Stimulated activated CD4-positive, alpha-beta T cell treated with anti-CD3 and anti-CD28 coated beads, TNF-alpha, amount 100 ng/mL, for 24 hours (primary cell): ENCODE measurements around the gene RNF126.
"Not testable (repeated sequence)": the region's sequence is repeated elsewhere in the genome, so short reads cannot be mapped to it uniquely, and the experiment has no call there.

ENCODE experiments used
- DNase-seq, 3 experiments: peaks; one replicate each; pipeline ENCODE4 v3.0.0-alpha.2; 2020; ENCODE audit warnings: low read depth in 3 of 3

RNF126 gene

DNA sequence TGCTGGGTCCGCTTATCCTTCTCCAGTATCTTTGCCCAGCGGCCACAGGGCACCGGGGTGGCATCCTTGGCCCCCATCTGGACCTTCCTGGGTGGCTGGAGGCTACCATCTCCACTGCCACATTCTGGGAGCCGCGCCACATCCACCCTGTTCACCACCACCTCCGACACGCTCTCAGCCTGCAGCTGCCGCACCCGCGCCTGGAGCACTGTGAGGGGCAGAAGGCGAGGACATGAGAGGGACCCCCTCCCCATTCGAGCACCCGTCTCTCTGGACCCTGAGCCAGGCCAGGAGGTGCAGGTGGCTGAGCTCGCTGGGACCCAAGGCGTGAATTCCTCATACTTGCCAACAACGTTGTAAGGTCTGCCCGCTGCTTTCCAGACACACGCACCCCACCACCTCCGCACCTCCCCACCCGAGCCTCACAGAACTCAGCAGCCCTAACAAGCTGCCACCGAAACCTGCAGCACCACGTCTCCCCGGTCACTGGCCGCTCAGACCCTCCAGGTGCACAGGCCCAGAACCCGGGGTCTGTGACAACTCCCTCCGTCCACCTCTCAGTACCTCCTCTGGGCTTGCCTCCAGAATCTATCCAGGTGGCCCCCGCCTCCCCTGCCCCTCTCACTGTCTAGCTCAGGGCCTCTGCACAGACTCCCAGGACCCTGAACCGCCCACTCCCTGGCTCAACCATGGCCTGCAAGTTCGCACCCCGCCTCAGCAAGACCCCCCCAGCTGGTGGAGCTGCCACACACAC lies 32.9 kb downstream of the RNF126 start:
- DNase-seq, result no peak

DNA sequence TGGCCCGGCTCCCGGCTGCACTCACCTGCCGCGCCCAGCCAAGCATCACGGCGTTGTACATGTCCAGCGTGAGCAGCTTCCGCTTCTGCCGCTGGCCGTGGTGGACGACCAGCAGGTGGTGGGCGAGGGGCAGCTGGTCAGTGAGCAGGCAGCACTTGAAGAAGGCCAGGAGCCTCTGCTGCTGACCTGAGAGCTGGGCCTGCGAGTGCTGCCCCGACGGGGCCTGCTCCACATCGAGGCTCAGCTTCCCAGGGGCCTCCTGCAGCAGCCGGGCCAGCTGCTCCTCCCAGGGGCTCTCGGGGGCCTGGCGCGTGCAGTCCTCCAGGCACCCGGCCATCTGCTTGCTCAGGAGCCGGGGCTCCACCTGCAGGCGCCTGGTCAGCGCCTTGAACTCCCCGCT lies 33.5 kb downstream of the RNF126 start:
- not testable (repeated sequence) for DNase-seq

DNA sequence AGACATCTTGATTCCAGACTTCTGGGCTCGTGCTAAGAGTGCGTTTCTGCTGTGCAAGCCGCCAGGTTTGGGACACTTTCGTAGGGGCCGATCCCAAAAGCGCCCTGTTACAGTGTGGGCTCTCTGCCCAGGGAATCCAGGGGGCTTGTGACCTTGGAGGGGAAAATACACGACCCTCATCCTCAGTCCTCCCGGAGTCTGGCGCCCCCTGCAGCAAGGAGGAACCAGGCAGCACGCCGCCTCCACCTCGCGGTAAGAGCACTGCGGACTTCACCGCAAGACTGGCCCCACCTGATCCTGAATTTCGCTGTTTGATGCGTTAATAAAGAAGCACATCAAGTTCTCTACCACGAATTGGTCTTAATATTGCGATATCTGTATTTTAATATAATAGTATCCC lies 34.8 kb downstream of the RNF126 start:
- no peak for DNase-seq

DNA sequence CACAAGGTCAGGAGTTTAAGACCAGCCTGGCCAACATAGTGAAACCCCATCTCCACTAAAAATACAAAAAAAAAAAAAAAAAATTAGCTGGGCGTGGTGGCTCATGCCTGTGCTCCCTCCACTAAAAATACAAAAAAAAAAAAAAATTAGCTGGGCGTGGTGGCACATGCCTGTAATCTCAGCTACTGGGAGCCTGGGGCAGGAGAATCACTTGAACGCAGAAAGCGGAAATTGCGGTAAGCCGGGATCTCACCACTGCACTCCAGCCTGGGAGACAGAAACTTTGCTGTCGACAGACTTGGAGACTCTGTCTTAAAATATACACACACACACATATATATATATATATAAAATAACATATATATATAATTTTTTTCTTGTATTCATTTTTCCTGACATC lies 36.4 kb downstream of the RNF126 start:
- not testable (repeated sequence) for DNase-seq

DNA sequence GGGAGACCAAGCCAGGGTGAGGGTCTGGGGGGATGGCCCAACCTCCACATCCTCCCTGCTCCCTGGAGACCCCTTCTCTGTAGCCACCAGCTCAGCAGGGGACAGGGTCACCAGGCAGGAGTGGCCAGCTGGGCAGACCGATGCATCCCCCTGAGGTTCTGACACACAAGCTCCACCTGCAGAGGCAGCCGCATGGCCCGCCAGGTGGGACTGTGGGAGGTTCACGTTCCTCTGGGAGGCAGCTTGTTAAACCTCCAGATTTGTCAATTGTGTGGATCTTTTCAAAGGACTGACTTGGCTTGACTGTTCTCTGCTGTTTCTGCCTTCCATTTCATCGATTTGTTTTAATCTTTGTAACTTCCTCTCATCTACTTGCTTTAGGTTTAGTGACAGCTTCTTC lies 37.8 kb downstream of the RNF126 start:
- no peak for DNase-seq

DNA sequence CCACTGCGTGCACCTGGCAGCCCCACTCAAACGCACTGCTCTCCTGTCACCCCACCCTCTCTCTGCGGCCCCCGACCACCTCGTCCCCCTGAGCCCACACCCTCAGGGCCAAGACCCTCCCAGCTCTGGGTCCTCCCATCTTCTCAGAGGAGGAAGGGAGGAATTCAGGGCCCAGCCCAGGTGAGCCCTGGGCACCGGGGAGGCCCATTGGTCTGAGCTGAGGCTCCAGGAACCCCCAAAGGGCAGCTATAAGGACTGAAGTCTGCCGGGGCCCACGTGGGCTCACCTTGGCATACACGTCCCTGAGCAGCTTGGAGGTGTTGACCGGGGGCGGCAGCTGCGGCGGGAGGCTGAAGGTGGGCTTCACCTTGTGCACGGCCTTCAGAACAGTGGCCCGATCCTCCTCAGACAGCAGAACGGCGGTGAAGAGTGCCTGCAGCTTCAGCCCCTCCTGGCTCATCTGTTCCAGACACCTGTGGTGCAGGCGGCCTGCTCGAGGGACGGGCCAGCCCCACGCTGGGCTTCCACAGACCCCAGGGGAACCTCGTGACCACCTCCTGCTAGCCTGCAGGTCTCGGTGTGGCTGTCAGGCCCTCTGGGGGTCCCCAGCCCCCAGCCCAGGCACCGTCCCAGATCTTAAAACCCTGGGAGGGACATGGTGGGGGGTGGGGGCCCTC lies 38.4 kb downstream of the RNF126 start:
- DNase-seq, result no peak

DNA sequence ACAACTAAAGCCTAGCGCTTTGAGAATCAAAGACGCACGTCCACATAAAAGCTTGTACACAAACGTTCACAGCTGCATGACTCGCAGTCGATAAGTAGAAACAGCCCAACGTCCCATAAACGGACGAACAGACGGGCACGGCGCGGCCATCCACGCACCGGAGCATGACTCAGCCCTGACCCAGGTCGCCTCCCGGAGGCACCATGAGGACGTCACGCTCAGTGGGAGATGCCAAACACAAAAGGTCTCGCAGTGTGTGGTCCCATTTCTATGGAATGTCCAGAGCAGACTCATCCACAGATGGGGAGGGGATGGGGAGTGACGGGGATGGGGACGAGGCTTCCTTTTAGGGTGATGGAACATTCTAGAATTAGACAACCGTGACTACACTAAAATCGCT lies 39.0 kb downstream of the RNF126 start:
- DNase-seq, result no peak

DNA sequence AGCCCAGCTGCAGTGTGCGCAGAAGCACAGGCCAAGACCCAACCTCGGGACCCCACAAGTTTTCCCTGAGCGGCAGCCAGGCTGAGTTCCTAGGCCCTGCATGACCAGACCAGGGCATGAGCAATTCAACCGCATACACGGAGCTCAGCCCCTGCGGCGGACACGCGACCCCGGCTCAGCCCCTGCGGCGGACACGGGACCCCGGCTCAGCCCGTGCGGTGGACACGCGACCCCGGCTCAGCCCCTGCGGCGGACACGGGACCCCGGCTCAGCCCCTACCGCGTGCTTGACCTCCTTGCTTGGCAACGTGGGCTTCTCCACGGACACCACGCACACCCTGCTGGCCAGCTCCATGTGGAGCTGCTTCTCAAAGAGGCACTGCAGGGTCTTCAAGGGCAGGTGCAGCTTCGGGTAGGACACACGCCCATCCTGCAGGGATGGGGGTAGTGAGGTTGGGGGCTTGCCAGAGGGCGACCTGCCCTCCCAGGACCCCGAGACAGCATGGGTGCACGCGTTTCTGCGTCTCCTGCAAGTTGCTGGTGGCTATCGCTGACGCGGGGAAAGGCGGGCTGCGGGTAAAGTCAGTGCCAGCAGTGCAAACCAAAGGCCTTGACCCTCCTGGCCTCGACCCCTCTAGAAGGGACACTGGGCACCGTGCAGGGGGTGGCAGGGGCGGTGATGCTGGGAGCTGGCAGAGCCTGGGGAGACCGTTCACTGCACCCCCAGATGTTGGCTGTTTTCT lies 39.7 kb downstream of the RNF126 start:
- DNase-seq, result no peak

DNA sequence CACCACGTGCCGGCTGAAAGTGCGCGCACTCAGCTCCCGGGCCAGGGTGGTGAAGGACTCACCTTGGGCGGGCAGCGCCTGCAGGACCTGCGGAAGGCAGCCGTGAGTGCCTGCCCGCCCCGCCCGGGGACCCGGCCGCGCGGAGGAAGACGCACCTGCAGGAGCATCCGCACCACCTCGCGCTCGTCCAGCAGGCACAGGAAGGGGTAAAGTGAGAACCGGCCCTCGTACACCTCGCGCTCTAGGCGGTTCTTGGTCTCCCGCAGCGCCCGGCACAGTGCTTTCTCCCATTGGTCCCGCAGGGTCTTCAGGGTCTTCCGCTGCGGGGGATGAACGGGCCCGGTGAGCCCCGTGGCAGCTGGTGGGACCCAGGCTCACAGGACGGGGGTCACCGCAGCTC lies 40.3 kb downstream of the RNF126 start:
- DNase-seq, result no peak

DNA sequence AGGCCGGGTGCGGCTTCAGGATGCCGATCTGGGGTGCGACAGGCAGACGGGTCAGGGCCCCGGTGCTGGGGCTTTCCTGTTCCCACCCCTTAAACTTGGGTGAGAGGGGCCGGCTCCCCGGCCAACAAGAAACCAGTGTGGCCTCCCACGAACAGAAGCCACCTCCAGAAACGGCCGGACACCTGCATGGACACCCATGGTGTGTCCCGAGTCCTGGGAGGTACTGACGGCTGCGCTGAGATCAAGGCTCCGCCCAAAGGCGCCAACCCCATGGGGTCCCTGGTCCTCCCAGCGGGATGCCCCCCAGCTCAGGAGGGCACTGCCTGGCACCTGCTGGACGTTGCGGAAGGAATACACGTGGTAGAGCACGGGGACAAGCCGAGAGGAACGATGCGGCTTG lies 41.2 kb downstream of the RNF126 start:
- no peak for DNase-seq

DNA sequence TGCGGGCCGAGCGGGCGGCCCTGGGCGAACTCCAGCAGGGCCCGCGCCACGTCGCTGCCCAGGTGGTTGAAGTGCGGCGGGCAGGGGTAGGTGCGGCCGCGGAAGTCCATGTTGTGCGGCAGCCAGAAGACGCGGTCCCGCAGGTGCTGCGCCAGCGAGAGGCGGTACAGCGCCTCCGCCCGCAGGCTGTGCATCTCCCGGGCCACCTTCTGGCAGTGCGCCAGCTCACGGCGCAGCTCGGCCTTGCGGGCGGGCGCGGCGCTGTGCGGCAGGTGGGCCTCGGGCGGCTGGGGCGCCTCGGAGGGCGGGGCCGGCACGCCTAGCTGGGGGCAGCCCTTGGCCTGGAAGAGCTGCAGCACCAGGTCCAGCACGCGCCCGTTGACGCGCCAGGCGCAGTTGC lies 41.8 kb downstream of the RNF126 start:
- DNase-seq, result not testable (repeated sequence)

DNA sequence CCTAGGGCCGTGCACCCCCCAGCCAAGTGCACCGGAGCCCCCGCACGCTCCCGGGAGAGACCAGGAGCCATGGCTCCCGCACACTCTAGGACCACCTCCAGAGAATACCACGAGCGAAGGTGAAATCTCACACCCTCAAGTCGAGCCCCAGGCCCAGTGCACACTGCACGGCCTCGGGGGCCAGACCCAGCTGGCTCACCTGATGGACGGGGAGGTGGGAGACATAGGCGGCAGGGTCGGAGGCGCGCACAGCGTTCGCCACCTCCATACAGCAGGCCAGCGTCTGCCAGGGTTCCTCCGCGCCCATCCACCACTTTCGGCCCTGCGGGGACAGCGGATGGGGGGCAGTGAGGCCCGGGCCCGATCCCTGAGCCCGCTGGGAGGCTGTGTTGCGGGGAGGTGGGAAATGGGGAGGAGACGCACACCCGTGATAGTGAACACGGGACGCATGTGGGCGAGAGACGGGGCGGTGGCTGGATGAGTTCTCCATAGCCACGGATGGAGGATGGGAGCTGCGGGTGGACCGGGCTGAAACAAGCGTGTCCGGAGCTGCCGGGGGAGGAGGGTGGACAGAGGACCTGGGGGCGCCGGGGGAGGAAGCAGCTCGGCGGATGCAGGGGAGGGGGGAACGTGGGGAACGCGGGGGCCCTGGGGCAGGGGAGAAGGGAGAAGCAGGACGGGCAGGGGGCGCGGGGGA lies 42.7 kb downstream of the RNF126 start:
- DNase-seq, result no peak

DNA sequence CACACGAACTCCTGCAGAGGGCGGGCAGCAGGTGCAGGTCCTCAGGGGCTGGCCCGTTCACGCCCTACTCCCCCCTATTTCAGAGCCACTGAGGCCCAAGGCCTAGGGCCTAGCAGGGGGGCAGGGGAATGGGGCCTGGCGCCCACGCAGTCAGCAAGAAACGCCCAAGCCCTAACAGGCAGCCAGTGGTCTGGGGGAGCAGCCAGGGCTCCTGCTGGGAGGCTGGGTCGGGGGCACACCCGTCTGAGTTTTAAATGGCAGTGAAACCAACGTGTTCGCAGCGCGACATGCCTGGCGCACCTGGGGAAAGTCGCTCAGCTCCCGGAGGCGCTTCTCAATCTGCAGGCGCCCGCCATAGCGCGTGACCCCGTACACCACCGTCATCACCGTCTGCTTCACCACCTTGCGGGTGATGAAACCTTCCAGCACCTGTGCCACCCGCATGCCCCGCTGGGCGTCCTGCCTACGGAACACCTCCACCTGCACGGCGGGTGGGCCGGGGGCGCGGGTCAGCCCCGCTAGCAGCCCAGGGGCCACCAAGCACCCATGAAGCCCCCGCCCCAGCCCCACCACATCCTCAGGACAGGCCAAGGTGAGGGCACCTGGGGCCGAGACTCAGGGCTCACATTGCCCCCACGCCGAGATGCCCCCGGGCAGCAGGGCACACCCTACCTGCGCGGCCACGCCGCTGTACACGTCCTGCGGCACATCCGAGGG lies 43.6 kb downstream of the RNF126 start:
- no peak for DNase-seq

DNA sequence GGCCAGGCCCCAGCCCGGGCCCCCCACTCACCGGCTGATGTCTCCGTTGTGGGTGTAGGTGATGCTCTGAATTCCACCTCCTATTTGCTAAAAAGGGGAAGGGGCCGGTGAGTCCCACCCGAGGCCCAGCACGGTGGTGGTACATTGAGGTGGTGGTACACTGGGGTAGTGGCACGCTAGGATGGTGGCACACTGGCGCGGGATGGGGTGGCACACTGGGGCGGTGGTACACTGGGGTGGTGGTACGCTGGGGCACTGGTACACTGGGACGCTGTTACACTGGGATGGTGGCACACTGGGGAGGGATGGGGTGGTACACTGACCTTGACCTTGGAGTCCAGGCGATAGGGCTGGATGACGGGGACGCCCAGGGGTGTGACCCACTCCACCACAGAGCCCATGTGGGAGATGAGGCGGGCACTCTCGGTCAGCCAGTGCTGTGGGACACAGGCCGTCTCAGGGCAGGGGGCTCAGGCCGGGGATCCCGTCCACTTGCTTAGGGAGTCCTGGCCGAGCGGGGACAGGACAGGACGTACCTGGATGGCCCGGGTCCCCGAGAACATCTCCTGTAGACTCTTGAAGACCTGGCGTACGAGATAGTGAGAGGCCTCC lies 44.2 kb downstream of the RNF126 start:
- no peak for DNase-seq

DNA sequence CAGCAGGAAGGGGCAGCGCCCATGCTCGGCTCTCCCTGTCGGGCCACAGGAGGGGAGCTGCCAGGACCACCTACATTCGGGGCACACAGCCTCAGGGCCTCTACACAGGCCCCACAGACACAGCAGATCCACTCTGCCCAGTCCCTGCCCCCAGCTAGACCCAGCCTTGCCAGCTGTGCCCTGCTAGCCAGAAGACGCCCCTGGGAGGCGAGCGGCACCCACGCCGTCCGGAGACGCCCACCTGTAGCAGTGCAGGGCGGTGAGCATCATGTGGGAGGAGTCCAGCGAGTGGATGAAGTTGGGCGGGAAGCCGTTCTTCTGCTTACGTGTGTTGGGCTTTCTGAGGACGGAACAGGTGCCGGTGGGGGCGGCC lies 44.8 kb downstream of the RNF126 start:
- no peak for DNase-seq

DNA sequence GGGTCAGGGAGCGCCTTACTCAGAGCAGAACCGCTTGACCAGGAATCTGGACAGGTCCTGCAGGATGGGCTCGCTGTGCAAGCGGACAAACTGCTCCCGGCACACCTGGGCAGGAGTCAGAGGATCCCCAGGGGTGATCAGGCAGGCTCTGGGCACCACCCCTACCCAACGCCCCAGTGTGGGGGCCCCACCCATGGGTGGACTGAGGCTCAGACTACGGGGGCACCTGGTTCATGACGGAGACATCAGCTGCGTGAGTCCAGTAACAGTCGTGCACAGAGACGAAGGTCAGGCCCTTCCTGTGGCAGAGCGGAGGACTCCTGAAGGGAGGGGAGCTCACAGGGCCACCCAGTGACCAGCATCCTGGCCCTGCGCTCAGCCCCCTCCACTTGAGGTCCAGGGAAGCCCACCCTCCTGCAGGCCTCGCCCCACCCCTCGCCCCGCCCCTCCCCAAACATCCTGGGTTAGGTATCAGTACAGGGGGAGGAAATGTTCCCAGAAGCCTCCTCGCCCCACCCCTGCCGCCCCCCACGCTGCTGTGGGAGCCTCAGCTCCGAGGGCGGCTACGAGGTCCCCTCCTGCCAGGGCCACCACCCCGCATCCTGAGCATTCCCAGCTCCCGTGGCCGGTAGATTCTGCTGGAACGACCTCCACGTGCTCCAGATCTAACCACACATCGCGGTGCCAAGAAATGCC lies 45.3 kb downstream of the RNF126 start:
- no peak for DNase-seq

DNA sequence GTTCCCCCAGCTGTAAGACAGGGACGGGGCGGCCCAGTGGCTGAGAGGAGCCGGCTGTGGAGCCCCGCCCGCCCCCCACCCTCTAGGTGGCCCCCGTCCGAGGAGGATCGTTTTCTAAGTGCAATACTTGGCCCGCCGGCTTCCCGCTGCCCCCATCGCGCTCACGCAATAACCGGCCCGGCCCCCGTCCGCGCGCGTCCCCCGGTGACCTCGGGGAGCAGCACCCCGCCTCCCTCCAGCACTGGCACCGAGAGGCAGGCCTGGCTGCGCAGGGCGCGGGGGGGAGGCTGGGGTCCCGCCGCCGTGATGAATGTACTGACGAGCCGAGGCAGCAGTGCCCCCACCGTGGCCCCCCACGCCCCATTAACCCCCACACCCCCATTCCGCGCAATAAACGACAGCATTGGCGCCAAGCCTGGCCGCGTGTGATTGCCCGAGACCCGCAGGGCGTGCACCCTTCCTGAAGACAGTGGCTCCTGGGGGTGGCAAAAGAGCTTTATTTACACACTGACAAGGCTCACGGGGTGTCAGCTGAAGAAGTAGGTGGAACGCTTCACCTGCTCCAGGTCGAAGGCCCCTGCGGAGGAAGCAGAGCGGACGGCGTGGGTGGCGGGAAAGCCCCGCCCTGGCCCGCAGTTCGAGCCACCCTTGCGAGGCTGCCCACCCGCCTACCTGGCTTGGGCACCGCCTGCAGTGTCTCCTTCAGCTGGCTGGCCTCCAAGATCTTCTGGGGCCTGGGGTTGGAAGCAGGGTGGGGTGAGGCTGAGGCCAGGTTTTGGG lies 46.1 kb downstream of the RNF126 start:
- DNase-seq, result no peak

DNA sequence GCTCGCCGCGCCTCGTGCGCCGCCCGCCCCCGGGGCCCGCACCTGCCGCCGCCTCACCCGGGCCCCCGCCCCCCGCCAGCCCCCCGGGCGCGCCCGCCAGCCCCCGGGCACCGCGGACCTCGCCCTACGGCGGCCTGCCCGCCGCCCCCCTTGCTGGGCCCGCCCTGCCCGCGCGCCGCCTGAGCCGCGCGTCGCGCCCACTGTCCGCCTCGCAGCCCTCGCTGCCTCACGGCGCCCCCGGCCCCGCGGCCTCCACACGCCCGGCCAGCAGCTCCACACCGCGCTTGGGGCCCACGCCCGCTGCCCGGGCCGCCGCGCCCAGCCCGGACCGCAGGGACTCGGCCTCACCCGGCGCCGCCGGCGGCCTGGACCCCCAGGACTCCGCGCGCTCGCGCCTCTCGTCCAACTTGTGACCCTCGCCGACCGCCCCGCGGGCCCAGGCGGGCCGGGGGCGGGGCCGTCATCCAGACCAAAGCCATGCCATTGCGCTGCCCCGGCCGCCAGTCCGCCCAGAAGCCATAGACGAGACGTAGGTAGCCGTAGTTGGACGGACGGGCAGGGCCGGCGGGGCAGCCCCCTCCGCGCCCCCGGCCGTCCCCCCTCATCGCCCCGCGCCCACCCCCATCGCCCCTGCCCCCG lies 46.8 kb downstream of the RNF126 start:
- no peak for DNase-seq

DNA sequence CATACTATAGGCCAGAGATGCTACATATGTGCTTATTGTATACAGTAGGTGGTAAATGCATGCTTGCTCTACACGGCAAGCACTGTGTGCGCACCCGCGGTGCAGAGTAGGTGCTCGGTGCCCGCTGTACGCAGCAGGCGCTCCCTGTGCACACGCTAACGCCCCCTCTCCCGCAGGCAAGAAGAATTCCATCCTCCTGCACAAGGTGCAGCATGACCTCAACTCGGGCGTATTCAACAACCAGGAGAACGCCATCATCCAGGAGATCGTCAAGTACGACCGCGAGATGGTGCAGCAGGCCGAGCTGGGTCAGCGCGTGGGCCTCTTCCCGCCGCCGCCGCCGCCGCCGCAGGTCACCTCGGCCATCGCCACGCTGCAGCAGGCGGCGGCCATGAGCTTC lies 47.4 kb downstream of the RNF126 start:
- DNase-seq, result no peak
